ENCODE data around the gene TGOLN2.

DNA sequence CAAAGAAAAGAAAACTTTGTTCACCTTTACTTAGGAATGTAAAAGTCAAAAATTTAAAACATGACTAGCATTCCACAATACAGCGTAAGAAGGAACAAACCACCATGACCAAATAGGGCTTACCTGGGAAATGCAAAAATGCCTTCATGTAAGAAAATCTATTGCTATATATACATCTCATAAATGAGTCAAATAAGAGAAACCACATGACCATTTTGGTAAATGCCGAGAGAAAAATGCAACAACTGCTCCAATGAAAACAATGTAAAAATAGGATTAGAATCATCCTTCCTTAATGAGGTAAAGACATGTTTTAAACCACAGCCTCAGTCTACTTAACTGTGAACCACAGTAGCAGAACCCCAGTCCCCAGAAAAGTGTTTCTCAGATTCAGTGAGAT lies 49.4 kb downstream of the TGOLN2 start:
- TF ChIP-seq, protein P1, sequence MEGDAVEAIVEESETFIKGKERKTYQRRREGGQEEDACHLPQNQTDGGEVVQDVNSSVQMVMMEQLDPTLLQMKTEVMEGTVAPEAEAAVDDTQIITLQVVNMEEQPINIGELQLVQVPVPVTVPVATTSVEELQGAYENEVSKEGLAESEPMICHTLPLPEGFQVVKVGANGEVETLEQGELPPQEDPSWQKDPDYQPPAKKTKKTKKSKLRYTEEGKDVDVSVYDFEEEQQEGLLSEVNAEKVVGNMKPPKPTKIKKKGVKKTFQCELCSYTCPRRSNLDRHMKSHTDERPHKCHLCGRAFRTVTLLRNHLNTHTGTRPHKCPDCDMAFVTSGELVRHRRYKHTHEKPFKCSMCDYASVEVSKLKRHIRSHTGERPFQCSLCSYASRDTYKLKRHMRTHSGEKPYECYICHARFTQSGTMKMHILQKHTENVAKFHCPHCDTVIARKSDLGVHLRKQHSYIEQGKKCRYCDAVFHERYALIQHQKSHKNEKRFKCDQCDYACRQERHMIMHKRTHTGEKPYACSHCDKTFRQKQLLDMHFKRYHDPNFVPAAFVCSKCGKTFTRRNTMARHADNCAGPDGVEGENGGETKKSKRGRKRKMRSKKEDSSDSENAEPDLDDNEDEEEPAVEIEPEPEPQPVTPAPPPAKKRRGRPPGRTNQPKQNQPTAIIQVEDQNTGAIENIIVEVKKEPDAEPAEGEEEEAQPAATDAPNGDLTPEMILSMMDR (IDR thresholded peaks at IDR 0.05; ENCODE audit: extremely low read depth in 1 of 2, insufficient read depth in 1 of 2, low read depth in 1 of 2, low read length in 2 of 2), result no peak
- no peak for TF ChIP-seq MYC (IDR thresholded peaks at IDR 0.05; ENCODE audit: low read depth, low read length)

Data from endothelial cell of umbilical vein (primary cell).